Stimulated activated naive CD8-positive, alpha-beta T cell treated with anti-CD3 and anti-CD28 coated beads, Interleukin-15, Interleukin-2, amounts not matched to agents 100 ng/mL and 50 ng/mL, for 24 hours (primary cell): ENCODE results near the gene SLC44A3.
"Not testable (repeated sequence)": the region's sequence is repeated elsewhere in the genome, so short reads cannot be mapped to it uniquely, and the experiment has no call there.

Experiments used
- H3K27ac Mint-ChIP-seq: one replicate; pipeline ENCODE4 v1.8.0; 2021; ENCODE audit warnings: mild to moderate bottlenecking, mixed read lengths
- H3K27me3 Mint-ChIP-seq: one replicate; pipeline ENCODE4 v1.8.0; 2021; ENCODE audit warnings: mixed read lengths
- H3K36me3 Mint-ChIP-seq: one replicate; pipeline ENCODE4 v1.8.0; 2021; ENCODE audit warnings: low read depth, mixed read lengths
- H3K4me1 Mint-ChIP-seq: one replicate; pipeline ENCODE4 v1.8.0; 2021; ENCODE audit warnings: low read depth, mixed read lengths
- H3K4me3 Mint-ChIP-seq: one replicate; pipeline ENCODE4 v1.8.0; 2021; ENCODE audit warnings: mild to moderate bottlenecking, mixed read lengths
- H3K9me3 Mint-ChIP-seq: one replicate; pipeline ENCODE4 v1.8.0; 2021; ENCODE audit warnings: mixed read lengths

SLC44A3 gene

GRCh38 chr1:94929351-94930217 lies 109.4 kb downstream of the SLC44A3 start:
- Mint-ChIP-seq H3K27ac (no peak overlapping the region), H3K27me3 (peaks cover 24% of the 10 kb centered on the region), H3K4me1 (peaks cover 22% of the 10 kb centered on the region), H3K36me3 (no peaks in the 10 kb centered on the region), H3K9me3 (no peaks in the 10 kb centered on the region), H3K4me3 (no peak overlapping the region)

DNA sequence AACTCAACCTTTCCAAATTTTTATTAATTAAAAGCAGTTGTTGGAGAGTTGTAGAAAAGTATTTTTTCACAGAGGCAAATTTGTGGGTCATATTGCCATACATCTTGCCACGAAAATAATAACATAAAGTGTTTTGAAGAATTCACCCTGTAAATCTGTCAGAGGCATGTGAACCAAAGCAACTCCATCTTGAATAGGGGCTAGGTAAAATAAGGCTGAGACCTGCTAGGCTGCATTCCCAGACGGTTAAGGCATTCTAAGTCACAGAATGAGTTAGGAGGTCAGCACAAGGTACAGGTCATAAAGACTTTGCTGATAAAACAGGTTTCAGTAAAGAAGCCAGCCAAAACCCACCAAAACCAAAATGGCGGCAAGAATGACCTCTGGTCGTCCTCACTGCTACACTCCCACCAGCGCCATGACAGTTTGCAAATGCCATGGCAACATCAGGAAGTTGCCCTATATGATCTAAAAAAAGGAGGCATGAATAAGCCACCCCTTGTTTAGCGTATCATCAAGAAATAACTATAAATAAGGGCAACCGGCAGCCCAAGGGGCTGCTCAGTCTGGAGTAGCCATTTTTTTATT lies 111.2 kb downstream of the SLC44A3 start:
- Mint-ChIP-seq H3K4me3 (no peak overlapping the region), H3K27ac (no peak overlapping the region), H3K9me3 (no peaks in the 10 kb centered on the region), H3K27me3 (peaks cover 9% of the 10 kb centered on the region), H3K4me1 (peaks cover 7% of the 10 kb centered on the region), H3K36me3 (no peaks in the 10 kb centered on the region)

GRCh38 chr1:94934551-94934950 lies 114.4 kb downstream of the SLC44A3 start:
- Mint-ChIP-seq H3K27ac (no peak overlapping the region), H3K36me3 (no peaks in the 10 kb centered on the region), H3K4me1 (no peaks in the 10 kb centered on the region), H3K9me3 (no peaks in the 10 kb centered on the region), H3K27me3 (peaks cover 5% of the 10 kb centered on the region), H3K4me3 (no peak overlapping the region)

GRCh38 chr1:94935034-94935433 lies 114.9 kb downstream of the SLC44A3 start:
- Mint-ChIP-seq H3K27me3 (peaks cover 5% of the 10 kb centered on the region), H3K4me3 (no peak overlapping the region), H3K9me3 (no peaks in the 10 kb centered on the region), H3K4me1 (no peaks in the 10 kb centered on the region), H3K27ac (no peak overlapping the region), H3K36me3 (no peaks in the 10 kb centered on the region)

DNA sequence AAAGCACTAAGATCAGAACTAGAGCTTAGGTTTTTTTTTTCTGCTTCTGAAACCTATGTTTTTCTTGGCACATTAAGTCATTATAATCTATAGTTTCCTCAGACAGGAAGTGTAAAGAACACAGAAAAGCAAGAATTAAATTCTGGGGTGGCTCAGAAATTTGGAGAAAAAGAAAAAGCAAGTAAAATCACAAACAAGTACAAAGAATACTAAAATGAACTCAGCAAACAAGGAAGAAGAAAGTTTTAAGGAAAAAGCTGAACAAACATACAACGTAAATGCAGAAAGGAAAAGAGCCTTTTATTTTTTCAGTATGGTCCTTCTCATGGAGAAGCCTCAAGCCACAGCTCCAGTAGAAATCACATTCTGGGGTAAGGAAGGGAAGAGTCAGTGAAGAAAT lies 115.3 kb downstream of the SLC44A3 start:
- no peaks in the 10 kb centered on the region for H3K4me1 Mint-ChIP-seq
- H3K9me3 Mint-ChIP-seq: no peaks in the 10 kb centered on the region
- no peaks in the 10 kb centered on the region for H3K36me3 Mint-ChIP-seq
- peaks cover 5% of the 10 kb centered on the region for H3K27me3 Mint-ChIP-seq
- no peak overlapping the region for H3K4me3 Mint-ChIP-seq
- no peak overlapping the region for H3K27ac Mint-ChIP-seq

DNA sequence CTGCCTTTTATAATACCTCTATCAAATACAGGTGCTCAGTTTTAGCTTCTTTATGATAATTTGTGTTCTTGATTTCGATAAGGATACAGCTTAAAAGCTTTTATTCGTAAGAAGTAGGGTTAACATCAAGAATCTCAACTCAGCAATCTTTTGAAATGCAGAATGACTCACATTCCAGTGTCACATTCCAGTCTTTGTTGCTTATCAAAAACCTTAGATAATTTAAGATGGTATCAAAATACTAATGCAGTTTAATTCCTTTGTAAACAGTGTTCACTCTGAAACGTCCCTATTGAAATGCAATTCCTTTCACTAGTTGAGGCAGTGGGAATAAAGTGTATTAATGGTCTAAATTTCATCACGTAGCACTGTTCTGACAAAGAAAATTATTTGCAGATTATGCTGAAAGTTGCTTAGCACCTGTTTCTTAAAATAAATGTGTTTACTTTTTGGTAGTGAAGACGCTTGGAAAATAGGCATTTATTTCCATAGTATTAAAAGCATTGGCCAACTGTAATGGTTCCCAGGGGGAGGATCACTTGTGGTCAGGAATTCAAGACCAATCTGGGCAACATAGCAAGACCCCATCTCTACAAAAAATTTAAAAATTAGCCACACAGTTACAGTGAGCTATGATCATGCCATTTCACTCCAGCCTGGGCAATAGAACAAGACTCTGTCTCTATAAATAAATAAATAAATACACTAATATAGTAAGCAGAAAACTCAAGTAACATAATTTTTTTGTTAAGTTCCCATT lies 116.9 kb downstream of the SLC44A3 start:
- H3K9me3 Mint-ChIP-seq: no peaks in the 10 kb centered on the region
- H3K27ac Mint-ChIP-seq: no peak overlapping the region
- no peaks in the 10 kb centered on the region for H3K4me1 Mint-ChIP-seq
- peaks cover 5% of the 10 kb centered on the region for H3K27me3 Mint-ChIP-seq
- H3K36me3 Mint-ChIP-seq: no peaks in the 10 kb centered on the region
- no peak overlapping the region for H3K4me3 Mint-ChIP-seq

DNA sequence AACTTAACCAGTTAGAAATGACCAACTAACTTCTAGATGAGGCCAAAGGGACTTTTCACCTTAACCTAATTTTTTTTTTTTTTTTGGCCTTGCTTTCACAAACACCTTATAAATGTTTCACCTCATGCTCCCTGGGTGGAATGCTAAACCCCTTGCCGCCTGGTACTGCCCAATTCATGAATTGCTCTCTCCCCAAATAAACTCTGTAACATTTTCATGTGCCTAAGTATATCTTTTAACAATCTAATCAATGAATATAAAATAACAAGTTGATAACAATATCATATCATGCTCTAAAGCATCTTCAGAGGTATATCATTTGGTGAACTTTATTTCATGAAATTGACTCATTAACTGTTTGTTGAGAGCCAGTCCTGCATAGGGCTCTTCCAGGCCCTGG lies 117.7 kb downstream of the SLC44A3 start:
- H3K4me3 Mint-ChIP-seq: no peak overlapping the region
- no peak overlapping the region for H3K27ac Mint-ChIP-seq
- H3K4me1 Mint-ChIP-seq: no peaks in the 10 kb centered on the region

GRCh38 chr1:94940738-94941137 lies 120.6 kb downstream of the SLC44A3 start:
- no peaks in the 10 kb centered on the region for H3K4me1 Mint-ChIP-seq
- peaks cover 10% of the 10 kb centered on the region for H3K27me3 Mint-ChIP-seq
- H3K9me3 Mint-ChIP-seq: no peaks in the 10 kb centered on the region
- no peak overlapping the region for H3K27ac Mint-ChIP-seq
- no peaks in the 10 kb centered on the region for H3K36me3 Mint-ChIP-seq
- no peak overlapping the region for H3K4me3 Mint-ChIP-seq

More for the DNA sequence above, 117.7 kb downstream of the SLC44A3 start:
- Mint-ChIP-seq H3K9me3 (no peaks in the 10 kb centered on the region), H3K27me3 (peaks cover 5% of the 10 kb centered on the region), H3K36me3 (no peaks in the 10 kb centered on the region)

- not testable (repeated sequence) for H3K27ac Mint-ChIP-seq, H3K4me1 Mint-ChIP-seq, H3K9me3 Mint-ChIP-seq
Measured at GRCh38 chr1:94941480-94941879, 121.3 kb downstream of the SLC44A3 start.

GRCh38 chr1:94942171-94943128 lies 122.3 kb downstream of the SLC44A3 start:
- Mint-ChIP-seq H3K36me3 (no peaks in the 10 kb centered on the region), H3K4me1 (no peaks in the 10 kb centered on the region), H3K9me3 (no peaks in the 10 kb centered on the region), H3K4me3 (no peak overlapping the region), H3K27ac (no peak overlapping the region), H3K27me3 (peaks cover 10% of the 10 kb centered on the region)

More at GRCh38 chr1:94941480-94941879, 121.3 kb downstream of the SLC44A3 start:
- peaks cover 10% of the 10 kb centered on the region for H3K27me3 Mint-ChIP-seq
- not testable (repeated sequence) for H3K36me3 Mint-ChIP-seq, H3K4me3 Mint-ChIP-seq
